Left renal pelvis (tissue), 4 donors: ENCODE data around the gene DHRS7. TPM values are rescaled to one million over a fixed set of nuclear protein-coding genes. Genes with fewer than 3 reads are reported as not detected.
A peak's percentile ranks its signal among the peaks of the same experiment; 100 is the strongest.

ENCODE experiments used
- DNase-seq, 4 donors: peaks; one replicate each; pipeline ENCODE4 v3.0.0-alpha.2; 2013; ENCODE audit warnings: low read depth in 4 of 4, low spot score in 3 of 4
- polyA plus RNA-seq, 4 donors: library from polyadenylated mRNA; unstranded; fragments of 120-200 nt; gene quantifications; one replicate each; pipeline ENCODE4 v1.2.1, GENCODE V29; 2013; ENCODE audit not compliant: insufficient read length in 4 of 4

Gene DHRS7
- polyA plus RNA-seq, 4 donors, result 55.7 to 86.5 (median 83.5) TPM

- no peak for DNase-seq
Observed at GRCh38 chr14:60188115-60188514, 22.9 kb upstream of the DHRS7 start.

- DNase-seq, result no peak
Observed at GRCh38 chr14:60184905-60185555, 19.8 kb upstream of the DHRS7 start.

- peak in 2 of 4 donors; percentile 44 to 54 for DNase-seq
Observed at GRCh38 chr14:60184146-60184904, 19.1 kb upstream of the DHRS7 start.

GRCh38 chr14:60183741-60184140 is 18.5 kb upstream of the DHRS7 start:
- no peak for DNase-seq

GRCh38 chr14:60183138-60183537 is 17.9 kb upstream of the DHRS7 start:
- DNase-seq, result no peak

- no peak for DNase-seq
Observed at GRCh38 chr14:60179431-60179869, 14.3 kb upstream of the DHRS7 start.

GRCh38 chr14:60178820-60179219 is 13.6 kb upstream of the DHRS7 start:
- no peak for DNase-seq

- DNase-seq, result no peak
Observed at GRCh38 chr14:60178164-60178563, 13.0 kb upstream of the DHRS7 start.

- DNase-seq, result no peak
Observed at GRCh38 chr14:60175255-60175902, 10.2 kb upstream of the DHRS7 start.

GRCh38 chr14:60174352-60175254 is 9.4 kb upstream of the DHRS7 start:
- DNase-seq, result no peak

GRCh38 chr14:60171690-60172089 is 6.5 kb upstream of the DHRS7 start:
- no peak for DNase-seq

- DNase-seq, result no peak
Observed at GRCh38 chr14:60170948-60171347, 5.8 kb upstream of the DHRS7 start.

GRCh38 chr14:60169722-60170121 is 4.5 kb upstream of the DHRS7 start:
- no peak for DNase-seq

GRCh38 chr14:60166142-60166541 is 944 bp upstream of the DHRS7 start:
- no peak for DNase-seq

- no peak for DNase-seq
Observed at GRCh38 chr14:60165547-60165876, 314 bp upstream of the DHRS7 start.

- peak in 1 of 4 donors; percentile 10 for DNase-seq
Observed at GRCh38 chr14:60164404-60164711, 840 bp downstream of the DHRS7 start.

- no peak for DNase-seq
Observed at GRCh38 chr14:60163693-60164092, 1.5 kb downstream of the DHRS7 start.

GRCh38 chr14:60161196-60162107 is 3.7 kb downstream of the DHRS7 start:
- DNase-seq, result no peak

GRCh38 chr14:60160422-60160821 is 4.8 kb downstream of the DHRS7 start:
- no peak for DNase-seq

- DNase-seq, result no peak
Observed at GRCh38 chr14:60154671-60155070, 10.5 kb downstream of the DHRS7 start.
